Mesangial cell (primary cell): ENCODE data around the gene PSMG2. TPM values are rescaled to one million over a fixed set of nuclear protein-coding genes. Genes with fewer than 3 reads are reported as not detected.

ENCODE experiments used
- total RNA-seq: library from RNA; depleted of rRNA; stranded (reverse); fragments of >200 nt; gene quantifications from 2 replicates; pipeline ENCODE4 v1.2.3, GENCODE V29; 2015

The PSMG2 gene, protein sequence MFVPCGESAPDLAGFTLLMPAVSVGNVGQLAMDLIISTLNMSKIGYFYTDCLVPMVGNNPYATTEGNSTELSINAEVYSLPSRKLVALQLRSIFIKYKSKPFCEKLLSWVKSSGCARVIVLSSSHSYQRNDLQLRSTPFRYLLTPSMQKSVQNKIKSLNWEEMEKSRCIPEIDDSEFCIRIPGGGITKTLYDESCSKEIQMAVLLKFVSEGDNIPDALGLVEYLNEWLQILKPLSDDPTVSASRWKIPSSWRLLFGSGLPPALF
- 62.5 and 73.7 TPM in 2 replicates for total RNA-seq

DNA sequence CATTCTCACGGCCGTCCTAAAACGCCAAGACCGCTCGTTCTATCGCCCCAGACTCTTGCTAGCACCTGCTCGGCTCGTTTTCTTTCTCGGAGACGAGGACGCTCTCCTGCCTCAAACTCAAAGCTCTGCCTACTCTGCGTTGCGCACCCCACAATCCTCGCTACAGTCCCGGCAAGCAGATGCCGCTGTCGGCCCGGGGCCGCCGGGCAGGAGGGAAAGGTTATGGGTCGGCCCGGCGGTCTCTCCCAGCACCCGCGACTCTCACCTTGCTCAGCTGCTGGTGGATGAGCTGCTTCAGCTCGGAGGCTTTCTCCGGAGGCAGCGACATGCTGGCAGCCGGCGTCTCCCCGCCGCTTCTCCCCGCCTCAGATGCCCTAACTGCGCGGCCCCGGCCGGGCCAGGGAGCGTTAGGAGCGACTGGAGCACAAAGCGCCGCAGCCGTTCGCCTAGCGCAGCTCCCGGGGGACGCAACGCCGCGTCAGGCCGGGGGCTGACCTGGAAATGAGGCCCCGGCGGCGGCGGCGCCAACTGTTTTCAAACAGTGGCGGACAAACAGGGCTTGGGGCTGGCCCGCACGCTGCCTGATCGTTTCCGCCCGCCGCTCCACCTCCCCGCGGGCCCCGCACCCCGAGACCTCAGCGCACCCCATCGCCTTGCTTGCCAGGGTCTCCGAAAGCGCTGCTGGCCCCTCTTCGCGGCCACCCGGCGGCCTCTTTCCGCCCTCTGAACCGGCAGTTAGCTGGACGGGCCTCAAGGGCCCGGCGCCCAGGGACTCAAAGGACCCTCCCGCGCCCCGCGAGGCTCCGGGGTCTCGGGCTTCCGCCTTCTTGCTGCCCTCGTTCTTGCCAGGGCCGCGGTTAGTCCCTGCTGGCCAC is at the start of gene PSMG2, which contains the start of gene CEP76:
Gene PSMG2, plus strand, starts transcription at position 822 of the 875 bp plus-strand sequence. CDS start 66 bp downstream, outside the sequence.
Gene CEP76, minus strand, starts transcription at position 503 of the 875 bp plus-strand sequence. Its CDS starts 175 bp downstream, at position 328.

DNA sequence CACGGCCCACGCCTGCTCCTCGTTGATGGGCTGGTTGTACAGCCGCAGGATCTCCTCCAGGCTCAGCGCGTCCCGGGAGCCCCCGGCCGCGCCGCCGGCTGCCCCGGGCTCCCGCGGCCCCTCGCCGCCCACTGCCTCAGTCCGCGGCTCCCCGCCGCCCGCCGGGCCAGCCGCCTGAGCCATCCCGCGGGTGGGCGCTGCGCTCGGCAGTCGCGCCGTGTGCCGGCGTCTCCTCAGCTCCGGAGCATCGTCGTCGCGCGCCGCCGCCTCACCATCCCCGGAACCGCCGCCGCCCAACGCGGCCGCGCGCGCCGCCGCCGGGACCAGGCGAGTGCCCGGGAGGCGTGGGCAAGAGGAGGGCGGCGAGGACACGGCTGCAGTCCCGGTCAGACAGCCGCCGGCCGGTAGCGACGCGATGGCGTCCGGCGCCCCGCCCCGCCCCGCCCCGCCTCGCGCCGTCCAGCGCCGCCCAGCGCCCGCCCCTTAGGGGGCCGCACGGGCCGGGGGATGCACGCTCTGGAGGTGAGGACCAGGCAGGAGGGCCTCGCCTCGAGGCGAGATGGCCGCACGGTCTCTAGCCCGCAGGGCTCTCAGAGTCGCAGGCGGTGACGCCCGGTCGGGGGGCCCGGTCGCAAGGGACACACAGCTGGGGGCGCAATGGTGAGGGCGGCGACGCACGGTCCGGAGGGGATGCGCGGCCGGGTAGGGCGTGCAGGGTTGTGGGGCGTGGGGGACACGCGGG is 45.0 kb upstream of the PSMG2 start, which contains the start of gene SPIRE1:
Gene SPIRE1, minus strand, starts transcription at position 424 of the 742 bp plus-strand sequence. Its CDS starts 241 bp downstream, at position 183.

Other genes with a start within 250 kb of the PSMG2 start
- gene SPIRE1, start 44.9 kb upstream of the PSMG2 start, total RNA-seq, result 13.9 and 24.2 TPM in 2 replicates
- 4.7 and 9.1 TPM in 2 replicates for gene CEP76, start 319 bp upstream of the PSMG2 start, total RNA-seq
- gene PTPN2, start 181.2 kb downstream of the PSMG2 start, total RNA-seq, result 16.0 and 18.1 TPM in 2 replicates
- gene SEH1L, start 245.0 kb downstream of the PSMG2 start, total RNA-seq, result 22.7 and 39.9 TPM in 2 replicates